Lower leg skin (tissue), 4 donors: ENCODE data around the gene FBXL3. TPM values are rescaled to one million over a fixed set of nuclear protein-coding genes. Genes with fewer than 3 reads are reported as not detected.

Source experiments
- DNase-seq, 2 donors: peaks; one replicate each; pipeline ENCODE4 v3.0.0-alpha.2; 2019; ENCODE audit warnings: low spot score in 2 of 2
- H3K4me3 ChIP-seq: fragments of 200-600 bp; sonication (generic); 2 replicates; pipeline ENCODE4 v1.5.1; 2017; ENCODE audit warnings: mild to moderate bottlenecking, low read depth; ENCODE audit not compliant: poor library complexity, severe bottlenecking
- POLR2A ChIP-seq, 2 donors: fragments of 450-650 bp; IDR thresholded peaks; one replicate each; pipeline ENCODE4 v1.6.1; 2016 to 2017; ENCODE audit warnings: antibody characterized with exemption in 2 of 2, mild to moderate bottlenecking in 1 of 2, moderate library complexity in 1 of 2
- WGBS, 2 donors: methylation state at CpG; one replicate each; pipeline ENCODE4 v1.1.5; 2018; 5-methylcytosine and 5-hydroxymethylcytosine counted together
- intact Hi-C: fragments of 100-400 bp; cut with DNase I; formaldehyde crosslinking; loops from one replicate; pipeline ENCODE4 v1.15.0; 2023; ENCODE audit warnings: low total_unique reads
- total RNA-seq, 4 donors: library from RNA; depleted of rRNA; stranded (reverse); fragments of >200 nt; gene quantifications; one replicate each; pipeline ENCODE4 v1.1.0, GENCODE V29; 2016
- TF ChIP-seq, protein P1 (sequence below), 3 donors: fragments of 450-650 bp; IDR thresholded peaks; one replicate each; pipeline ENCODE4 v1.5.1; 2016; ENCODE audit warnings: antibody characterized with exemption in 3 of 3, mild to moderate bottlenecking in 3 of 3, moderate library complexity in 2 of 3

The FBXL3 gene
- total RNA-seq, 4 donors from 2014 or later, result 82.1 to 114 (median 110) TPM

DNA sequence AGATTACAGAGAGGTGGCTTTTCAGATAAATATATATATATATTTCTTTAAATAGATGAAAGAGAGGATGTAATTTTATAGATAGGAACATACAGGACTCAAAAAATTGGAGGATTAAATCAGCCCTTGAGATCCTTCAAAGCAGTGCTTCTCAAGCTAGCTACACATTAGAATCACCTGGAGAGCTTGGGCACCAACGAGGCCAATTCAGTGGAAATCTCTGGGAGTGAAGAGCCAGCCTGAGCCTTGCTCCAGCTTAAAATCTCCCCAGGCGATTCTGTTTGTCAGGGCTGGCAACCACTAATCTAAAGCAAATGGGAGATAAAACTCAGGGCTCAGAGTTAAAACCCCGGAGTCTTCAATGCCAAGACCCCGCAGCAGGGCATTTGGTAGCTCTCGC is 50.0 kb downstream of the FBXL3 start:
- WGBS, 2 donors, result 58 to 70% methylated on average over 5 of the region's 5 CpGs
- no peak overlapping the region for H3K4me3 ChIP-seq
- no peak for TF ChIP-seq POLR2A (IDR thresholded peaks at IDR 0.05)
- DNase-seq, result no peak
- intact Hi-C loops, result loop anchor here (10.0 kb wide), 1 partner anchor 1112 kb away; no protein-coding TSS in a partner anchor

DNA sequence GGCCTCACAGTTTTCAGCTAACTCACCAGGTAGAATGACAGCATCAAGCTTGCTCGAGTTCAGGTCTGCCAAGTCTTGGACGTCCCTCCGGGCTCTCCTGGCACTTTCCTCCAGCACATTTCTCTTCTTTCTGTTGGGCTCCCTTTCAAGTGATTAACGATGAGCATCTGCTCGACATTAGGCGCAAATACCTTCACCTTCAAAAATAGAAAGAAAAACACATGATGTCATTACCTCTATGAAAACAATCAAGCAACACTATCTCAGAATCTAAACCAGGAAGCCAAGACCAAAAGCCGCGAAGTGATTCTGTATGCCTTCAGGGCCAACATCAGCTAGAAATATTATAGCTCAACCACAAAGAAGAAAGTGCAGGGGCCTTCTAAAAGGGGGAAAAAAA is 50.5 kb downstream of the FBXL3 start:
- 29 to 40% methylated on average over 8 of the region's 8 CpGs for WGBS, 2 donors
- no peak for DNase-seq
- TF ChIP-seq, protein P1, sequence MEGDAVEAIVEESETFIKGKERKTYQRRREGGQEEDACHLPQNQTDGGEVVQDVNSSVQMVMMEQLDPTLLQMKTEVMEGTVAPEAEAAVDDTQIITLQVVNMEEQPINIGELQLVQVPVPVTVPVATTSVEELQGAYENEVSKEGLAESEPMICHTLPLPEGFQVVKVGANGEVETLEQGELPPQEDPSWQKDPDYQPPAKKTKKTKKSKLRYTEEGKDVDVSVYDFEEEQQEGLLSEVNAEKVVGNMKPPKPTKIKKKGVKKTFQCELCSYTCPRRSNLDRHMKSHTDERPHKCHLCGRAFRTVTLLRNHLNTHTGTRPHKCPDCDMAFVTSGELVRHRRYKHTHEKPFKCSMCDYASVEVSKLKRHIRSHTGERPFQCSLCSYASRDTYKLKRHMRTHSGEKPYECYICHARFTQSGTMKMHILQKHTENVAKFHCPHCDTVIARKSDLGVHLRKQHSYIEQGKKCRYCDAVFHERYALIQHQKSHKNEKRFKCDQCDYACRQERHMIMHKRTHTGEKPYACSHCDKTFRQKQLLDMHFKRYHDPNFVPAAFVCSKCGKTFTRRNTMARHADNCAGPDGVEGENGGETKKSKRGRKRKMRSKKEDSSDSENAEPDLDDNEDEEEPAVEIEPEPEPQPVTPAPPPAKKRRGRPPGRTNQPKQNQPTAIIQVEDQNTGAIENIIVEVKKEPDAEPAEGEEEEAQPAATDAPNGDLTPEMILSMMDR (IDR thresholded peaks at IDR 0.05), result no peak
- TF ChIP-seq POLR2A (IDR thresholded peaks at IDR 0.05), result no peak
- intact Hi-C loops, result loop anchor here (10.0 kb wide), 1 partner anchor 1112 kb away; no protein-coding TSS in a partner anchor
- no peak overlapping the region for H3K4me3 ChIP-seq

DNA sequence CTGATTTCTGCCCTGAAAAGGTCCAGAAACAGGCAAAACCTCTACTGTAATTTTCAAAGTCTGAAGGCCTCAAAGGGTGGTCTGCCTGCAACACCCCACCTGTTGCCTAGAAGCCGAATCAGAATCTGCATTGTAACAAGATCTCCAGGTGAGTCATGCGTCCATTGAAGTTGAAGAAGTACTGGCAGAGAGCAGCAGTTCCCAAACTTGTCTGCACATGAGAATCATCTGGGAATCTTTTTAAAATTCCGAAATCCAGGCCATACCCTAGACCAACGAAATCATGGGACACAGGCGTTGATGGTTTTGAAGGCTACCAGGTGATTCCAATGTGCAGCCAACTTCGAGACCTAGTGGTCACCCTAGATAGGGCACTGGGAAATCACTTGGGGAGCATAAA is 51.1 kb downstream of the FBXL3 start:
- TF ChIP-seq POLR2A (IDR thresholded peaks at IDR 0.05), result no peak
- TF ChIP-seq, protein P1 (IDR thresholded peaks at IDR 0.05), result no peak
- intact Hi-C loops, result loop anchor here (10.0 kb wide), 1 partner anchor 1111 kb away; no protein-coding TSS in a partner anchor
- 61 to 74% methylated on average over 6 of the region's 6 CpGs for WGBS, 2 donors
- no peak for DNase-seq
- no peak overlapping the region for H3K4me3 ChIP-seq

DNA sequence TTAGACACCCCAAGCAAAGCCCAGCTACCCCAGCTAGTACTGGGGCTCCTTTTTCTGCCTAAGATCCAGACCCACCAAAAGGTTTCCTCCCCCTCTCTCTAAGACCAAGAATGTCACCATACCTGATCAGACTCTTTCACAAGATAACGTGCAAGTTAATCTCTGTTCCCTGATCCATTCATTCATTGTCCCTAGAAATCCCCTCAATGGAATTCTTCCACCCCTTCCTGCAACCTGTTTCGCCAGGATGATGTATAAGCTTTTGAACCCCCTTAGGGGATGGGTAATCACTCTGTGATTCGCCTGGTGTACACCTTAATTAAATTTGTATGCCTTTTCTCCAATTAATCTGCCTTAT is 52.4 kb downstream of the FBXL3 start:
- no peak for DNase-seq
- no peak overlapping the region for H3K4me3 ChIP-seq
- intact Hi-C loops, result loop anchor here (10.0 kb wide), 1 partner anchor 1110 kb away; no protein-coding TSS in a partner anchor
- WGBS, 2 donors, result 85 to 89% methylated on average over 3 of the region's 3 CpGs
- TF ChIP-seq POLR2A (IDR thresholded peaks at IDR 0.05), result no peak
- TF ChIP-seq, protein P1 (IDR thresholded peaks at IDR 0.05), result no peak

DNA sequence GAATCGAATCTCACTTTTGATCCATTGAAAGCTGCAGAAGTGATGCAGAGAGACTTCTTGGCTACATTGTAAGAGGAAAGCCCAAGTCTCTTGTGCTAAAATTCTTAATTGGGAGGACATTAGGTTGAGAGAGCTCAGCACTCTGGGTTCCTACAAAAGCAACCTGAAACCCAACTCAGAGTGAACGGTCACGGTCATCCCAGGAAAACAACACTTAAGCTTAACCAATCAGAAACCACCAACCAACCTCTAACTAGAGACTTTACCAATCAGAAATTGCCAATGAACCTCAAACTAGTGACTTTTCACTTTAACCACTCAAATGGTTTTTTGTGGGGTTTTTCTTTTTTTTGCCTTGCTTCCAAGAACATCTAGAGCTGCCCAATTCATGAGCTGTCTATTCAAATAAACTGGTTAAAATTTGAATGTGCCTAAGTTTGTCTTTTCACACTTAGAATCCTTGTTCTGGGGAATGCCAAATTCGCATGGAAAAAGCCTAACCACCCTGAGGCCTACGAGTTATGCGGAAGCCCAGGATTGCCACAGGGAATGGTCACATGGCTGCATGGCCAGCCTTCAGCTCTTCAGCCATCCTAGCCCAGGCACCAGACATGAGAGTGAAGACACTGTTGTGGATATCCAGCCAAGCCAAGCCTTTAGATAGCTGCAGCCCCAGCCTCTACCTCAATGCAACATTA is 52.9 kb downstream of the FBXL3 start:
- intact Hi-C loops, result loop anchor here (10.0 kb wide), 1 partner anchor 1109 kb away; no protein-coding TSS in a partner anchor
- 88 to 91% methylated on average over 6 of the region's 6 CpGs for WGBS, 2 donors
- H3K4me3 ChIP-seq, result no peak overlapping the region
- no peak for DNase-seq
- TF ChIP-seq, protein P1 (IDR thresholded peaks at IDR 0.05), result no peak
- TF ChIP-seq POLR2A (IDR thresholded peaks at IDR 0.05), result no peak

DNA sequence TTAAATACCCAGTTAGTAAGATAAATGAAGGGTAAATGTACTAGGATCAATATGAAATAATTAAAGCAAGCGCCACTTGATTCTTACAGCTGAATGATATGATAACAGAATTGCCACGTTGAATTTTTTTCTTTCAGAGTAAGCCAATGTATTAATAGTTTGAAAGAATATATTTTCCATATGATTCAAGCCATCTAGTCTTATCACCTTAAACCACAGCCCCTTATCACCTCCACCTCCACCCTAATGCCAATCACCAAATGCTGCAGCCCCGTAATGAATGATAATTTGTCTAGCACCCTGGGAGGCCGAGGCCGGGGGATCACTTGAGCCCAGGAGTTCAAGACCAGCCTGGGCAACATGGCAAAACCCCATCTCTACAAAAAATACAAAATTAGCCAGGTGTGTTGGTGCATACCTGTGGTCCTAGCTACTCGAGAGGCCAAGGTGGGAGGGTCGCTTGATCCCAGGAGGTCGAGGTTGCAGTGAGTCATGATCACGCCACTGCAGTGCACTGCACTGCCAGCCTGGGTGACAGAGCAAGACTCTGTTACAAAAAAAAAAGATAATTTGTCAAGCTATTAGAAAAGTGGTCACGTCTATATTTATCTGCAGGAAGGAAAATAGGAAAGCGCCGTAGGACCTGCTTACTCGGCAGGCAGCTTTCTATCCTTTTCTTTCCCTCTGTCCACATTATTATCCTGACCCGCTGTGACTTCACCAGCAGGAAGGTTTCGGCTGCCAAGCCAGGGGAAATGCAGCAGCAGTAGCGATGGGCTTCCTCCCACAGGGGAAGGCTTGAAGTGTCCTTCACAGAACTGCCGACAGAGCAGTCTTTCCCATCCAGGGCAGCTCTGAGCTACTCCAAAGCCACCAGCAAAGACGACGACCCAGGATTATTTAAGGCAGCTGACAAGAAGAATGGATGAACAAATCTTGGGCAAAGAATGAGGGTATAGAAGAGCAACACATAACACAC is 54.8 kb downstream of the FBXL3 start:
- intact Hi-C loops, result loop anchor here (10.0 kb wide), 1 partner anchor 1107 kb away; no protein-coding TSS in a partner anchor
- TF ChIP-seq POLR2A (IDR thresholded peaks at IDR 0.05), result no peak
- TF ChIP-seq, protein P1 (IDR thresholded peaks at IDR 0.05), result no peak
- WGBS, 2 donors, result 69 to 73% methylated on average over 19 of the region's 19 CpGs
- no peak overlapping the region for H3K4me3 ChIP-seq
- DNase-seq, result no peak
